Thyroid gland (tissue), 4 donors: ENCODE results near the gene CCR5.

Experiments used
- CTCF ChIP-seq, 6 experiments: fragments of 200-600 bp in 3 of 6; fragments of 450-650 bp in 3 of 6; sonication (generic) in 3 of 6; IDR thresholded peaks; one replicate each; pipeline ENCODE4 v1.5.1; 2016 to 2019; ENCODE audit warnings: antibody characterized with exemption in 6 of 6, mild to moderate bottlenecking in 2 of 6, inconsistent platforms in 1 of 6, moderate library complexity in 1 of 6
- POLR2A ChIP-seq, 2 donors: fragments of 450-650 bp; IDR thresholded peaks; one replicate each; pipeline ENCODE4 v1.6.1; 2017; ENCODE audit warnings: antibody characterized with exemption in 2 of 2, mild to moderate bottlenecking in 2 of 2, moderate library complexity in 1 of 2

- no peak for TF ChIP-seq CTCF (IDR thresholded peaks at IDR 0.05)
- no peak for TF ChIP-seq POLR2A (IDR thresholded peaks at IDR 0.05)
These were observed 13.8 kb upstream of the CCR5 start for GRCh38 chr3:46356909-46357308.
